Liver (tissue), 9 donors: ENCODE data around the gene FBXL15. TPM values are rescaled to one million over a fixed set of nuclear protein-coding genes. Genes with fewer than 3 reads are reported as not detected.

Experiments used
- DNase-seq: peaks from one replicate; pipeline ENCODE4 v3.0.0-alpha.2; 2017; ENCODE audit warnings: low spot score
- H3K27ac ChIP-seq, 2 donors: one replicate each; pipeline ENCODE4 v1.7.0; 2013; ENCODE audit warnings: inconsistent platforms in 2 of 2, low read length in 2 of 2, control low read depth in 1 of 2, low read depth in 1 of 2, mild to moderate bottlenecking in 1 of 2
- H3K27me3 ChIP-seq, 4 donors: one replicate each; pipeline versions ENCODE4 v1.6.1 to v1.7.0; 2013; ENCODE audit warnings: low read length in 3 of 4, inconsistent platforms in 1 of 4, mild to moderate bottlenecking in 1 of 4, moderate library complexity in 1 of 4; ENCODE audit not compliant: control insufficient read depth in 4 of 4, insufficient read depth in 4 of 4
- H3K36me3 ChIP-seq, 4 donors: one replicate each; pipeline versions ENCODE4 v1.6.1 to v1.7.0; 2013; ENCODE audit warnings: low read length in 3 of 4, mild to moderate bottlenecking in 3 of 4, low read depth in 1 of 4, moderate library complexity in 1 of 4; ENCODE audit not compliant: control insufficient read depth in 4 of 4, insufficient read depth in 3 of 4
- H3K4me1 ChIP-seq, 4 donors: one replicate each; pipeline versions ENCODE4 v1.6.1 to v1.7.0; 2013; ENCODE audit warnings: low read length in 3 of 4, mild to moderate bottlenecking in 3 of 4, moderate library complexity in 1 of 4; ENCODE audit not compliant: control insufficient read depth in 4 of 4, insufficient read depth in 4 of 4
- H3K4me3 ChIP-seq, 3 donors: one replicate each; pipeline versions ENCODE4 v1.6.1 to v1.7.0; 2013; ENCODE audit warnings: low read length in 3 of 3, control low read depth in 1 of 3, low read depth in 1 of 3, mild to moderate bottlenecking in 1 of 3
- H3K9ac ChIP-seq, 2 donors: one replicate each; pipeline ENCODE4 v1.7.0; 2013; ENCODE audit warnings: low read length in 2 of 2, mild to moderate bottlenecking in 2 of 2, moderate library complexity in 2 of 2, control low read depth in 1 of 2, low read depth in 1 of 2
- H3K9me3 ChIP-seq, 4 donors: one replicate each; pipeline versions ENCODE4 v1.6.1 to v1.7.0; 2013; ENCODE audit warnings: low read length in 3 of 4; ENCODE audit not compliant: control insufficient read depth in 4 of 4
- ATF3 ChIP-seq: IDR thresholded peaks from 2 replicates; pipeline ENCODE4 v1.6.1; 2016; ENCODE audit warnings: antibody characterized with exemption
- CTCF ChIP-seq: fragments of 150-350 bp; IDR thresholded peaks from 2 replicates; pipeline ENCODE4 v1.5.1; 2017; ENCODE audit warnings: improper control_type of control experiment, low read depth, low read length; ENCODE audit not compliant: missing input control
- EGR1 ChIP-seq, 2 donors: IDR thresholded peaks; 2 replicates each; pipeline ENCODE4 v1.6.1; 2016 to 2018; ENCODE audit warnings: antibody characterized with exemption in 2 of 2, low read depth in 2 of 2
- FOXA1 ChIP-seq: IDR thresholded peaks from 2 replicates; pipeline ENCODE4 v1.6.1; 2016; ENCODE audit warnings: antibody characterized with exemption
- FOXA2 ChIP-seq: IDR thresholded peaks from 2 replicates; pipeline ENCODE4 v1.6.1; 2016; ENCODE audit warnings: antibody characterized with exemption
- HNF4A ChIP-seq, 2 donors: conservative IDR thresholded peaks; 2 replicates each; pipeline ENCODE4 v1.6.1; 2016; ENCODE audit warnings: antibody characterized with exemption in 2 of 2, mild to moderate bottlenecking in 2 of 2
- HNF4G ChIP-seq: IDR thresholded peaks from 2 replicates; pipeline ENCODE4 v1.6.1; 2016; ENCODE audit warnings: antibody characterized with exemption
- JUND ChIP-seq, 2 donors: IDR thresholded peaks; 2 replicates each; pipeline ENCODE4 v1.6.1; 2016; ENCODE audit warnings: antibody characterized with exemption in 2 of 2
- MAX ChIP-seq: IDR thresholded peaks from 2 replicates; pipeline ENCODE4 v1.6.1; 2016; ENCODE audit warnings: antibody characterized with exemption
- NR2F2 ChIP-seq: IDR thresholded peaks from 2 replicates; pipeline ENCODE4 v1.6.1; 2016; ENCODE audit warnings: antibody characterized with exemption
- RAD21 ChIP-seq, 2 donors: IDR thresholded peaks; 2 replicates each; pipeline ENCODE4 v1.6.1; 2016; ENCODE audit warnings: antibody characterized with exemption in 2 of 2, mild to moderate bottlenecking in 2 of 2
- REST ChIP-seq: IDR thresholded peaks from 2 replicates; pipeline ENCODE4 v1.6.1; 2016; ENCODE audit warnings: antibody characterized with exemption, mild to moderate bottlenecking
- RXRA ChIP-seq, 2 donors: IDR thresholded peaks; 2 replicates each; pipeline ENCODE4 v1.6.1; 2017 to 2018; ENCODE audit warnings: antibody characterized with exemption in 2 of 2, mild to moderate bottlenecking in 1 of 2
- SP1 ChIP-seq: IDR thresholded peaks from 2 replicates; pipeline ENCODE4 v1.6.1; 2018; ENCODE audit warnings: antibody characterized with exemption, mild to moderate bottlenecking
- TAF1 ChIP-seq: conservative IDR thresholded peaks from 2 replicates; pipeline ENCODE4 v1.6.1; 2016; ENCODE audit warnings: antibody characterized with exemption, mild to moderate bottlenecking
- YY1 ChIP-seq: IDR thresholded peaks from 2 replicates; pipeline ENCODE4 v1.6.1; 2016; ENCODE audit warnings: antibody characterized with exemption, mild to moderate bottlenecking
- ZBTB33 ChIP-seq: IDR thresholded peaks from 2 replicates; pipeline ENCODE4 v1.6.1; 2016; ENCODE audit warnings: antibody characterized with exemption
- WGBS: extraction: QIAGEN DNeasy Blood & Tissue Kit; methylation state at CpG from one replicate; pipeline ENCODE4 v1.1.7; 2013; 5-methylcytosine and 5-hydroxymethylcytosine counted together
- polyA plus RNA-seq, 2 donors: library from polyadenylated mRNA; stranded (reverse) in 1 of 2; unstranded in 1 of 2; fragments of 200-250 nt in 1 of 2; fragments of >200 nt in 1 of 2; fragmentation: Nextera tagmentation in 1 of 2; extraction: Ambion mirVana in 1 of 2; gene quantifications; one replicate each; pipeline versions ENCODE4 v1.2.1 to v1.2.3, GENCODE V29; 2013 to 2015
- total RNA-seq, 2 donors: library from RNA; depleted of rRNA; stranded (reverse); fragments of >200 nt; gene quantifications; one replicate each; pipeline ENCODE4 v1.2.3, GENCODE V29; 2014
- donor health status: healthy.
- donor health status: healthy.
- donor health status: healthy.
- donor health status: healthy.
- donor health status: healthy.

FBXL15 gene
- total and polyA plus RNA-seq, 4 donors = 4.4 to 14.4 (median 10.0) TPM

GRCh38 chr10:102397222-102398171 is 23.1 kb upstream of the FBXL15 start:
- WGBS = 95% methylated on average over 14 of the region's 14 CpGs
- Histone ChIP-seq H3K36me3 (peaks cover 0 to 25% (median 3%) of the 10 kb centered on the region in 4 donors), H3K4me1 (peaks cover 11 to 37% (median 17%) of the 10 kb centered on the region in 4 donors), H3K27me3 (no peaks in the 10 kb centered on the region), H3K27ac (no peak overlapping the region), H3K9me3 (no peaks in the 10 kb centered on the region), H3K9ac (no peak overlapping the region), H3K4me3 (no peak overlapping the region)
- TF ChIP-seq REST (no peak), RAD21 (IDR thresholded peaks at IDR 0.05) (no peak), ATF3 (no peak), HNF4A (conservative IDR thresholded peaks at IDR 0.05) (no peak), CTCF (no peak), SP1 (no peak), ZBTB33 (no peak), YY1 (no peak), RXRA (IDR thresholded peaks at IDR 0.05) (no peak), JUND (IDR thresholded peaks at IDR 0.05) (no peak), TAF1 (no peak)
- DNase-seq = no peak

GRCh38 chr10:102398172-102399020 is 22.2 kb upstream of the FBXL15 start:
- no peaks in the 10 kb centered on the region for H3K9me3 ChIP-seq
- DNase-seq = no peak
- H3K4me3 ChIP-seq = no peak overlapping the region
- no peak overlapping the region for H3K27ac ChIP-seq
- peaks cover 0 to 27% (median 3%) of the 10 kb centered on the region in 4 donors for H3K36me3 ChIP-seq
- 91% methylated on average over 21 of the region's 21 CpGs for WGBS
- H3K9ac ChIP-seq = no peak overlapping the region
- H3K4me1 ChIP-seq = peaks cover 11 to 37% (median 17%) of the 10 kb centered on the region in 4 donors
- H3K27me3 ChIP-seq = no peaks in the 10 kb centered on the region
- TF ChIP-seq ATF3 = no peak
- no peak for TF ChIP-seq HNF4G
- no peak for TF ChIP-seq YY1
- no peak for TF ChIP-seq FOXA1
- no peak for TF ChIP-seq EGR1 (IDR thresholded peaks at IDR 0.05; ENCODE audit: low read depth in 2 of 2)
- TF ChIP-seq FOXA2 = no peak
- no peak for TF ChIP-seq RAD21 (IDR thresholded peaks at IDR 0.05)
- no peak for TF ChIP-seq RXRA (IDR thresholded peaks at IDR 0.05)
- TF ChIP-seq JUND (IDR thresholded peaks at IDR 0.05) = no peak
- TF ChIP-seq TAF1 = no peak
- TF ChIP-seq NR2F2 = no peak
- no peak for TF ChIP-seq HNF4A (conservative IDR thresholded peaks at IDR 0.05)
- TF ChIP-seq REST = no peak
- TF ChIP-seq MAX = no peak
